Heart left ventricle (tissue), 13 donors: ENCODE results near the gene TMEM253.

Experiments
- POLR2A ChIP-seq, 2 donors: fragments of 450-650 bp; IDR thresholded peaks; one replicate each; pipeline ENCODE4 v1.6.1; 2017; ENCODE audit warnings: antibody characterized with exemption in 2 of 2, mild to moderate bottlenecking in 2 of 2, moderate library complexity in 2 of 2
- TF ChIP-seq, protein P1 (sequence below), 12 donors: fragments of 200-600 bp; sonication (generic) in 4 of 12; IDR thresholded peaks; one replicate each; pipeline versions ENCODE4 v1.5.0 to v1.8.0; 2018 to 2022; ENCODE audit warnings: antibody characterized with exemption in 12 of 12, mild to moderate bottlenecking in 5 of 12
- donor health status: ischemic (EF 13 %, LVEDD 7.1; RV severe dilation, severe dysfunction).
- donor health status: DM: no; HTN: yes; CAD: no.
- donor health status: DM: no; HTN: no; CAD: no.
- donor health status: ischemic (EF 25% LVEDD 6.9; RV normal size, moderate dysfunction).
- donor health status: ischemic (EF 25% LVEDD 5.7; RV mildly dilated, moderate dysfunction).
- donor health status: ischemic (EF 35%, LVEDD 5.7; RV mildly dilated, moderate dysfunction).
- donor health status: nonischemic (EF 11% LVEDD 7.7; RV severe dilation, severe dysfunction).
- donor health status: DM: yes; HTN: yes; CAD: no.
- donor health status: PGD.
- donor health status: ischemic (EF 29% LVEDD 5.4; RV normal size, mild dysfunction).
- donor health status: nonischemic (EF 23%, LVEDD 6.1; RV moderate dilation, normal function).

GRCh38 chr14:21113369-21113768, 12.5 kb downstream of the TMEM253 start:
- no peak for TF ChIP-seq POLR2A (IDR thresholded peaks at IDR 0.05)
- TF ChIP-seq, protein P1, sequence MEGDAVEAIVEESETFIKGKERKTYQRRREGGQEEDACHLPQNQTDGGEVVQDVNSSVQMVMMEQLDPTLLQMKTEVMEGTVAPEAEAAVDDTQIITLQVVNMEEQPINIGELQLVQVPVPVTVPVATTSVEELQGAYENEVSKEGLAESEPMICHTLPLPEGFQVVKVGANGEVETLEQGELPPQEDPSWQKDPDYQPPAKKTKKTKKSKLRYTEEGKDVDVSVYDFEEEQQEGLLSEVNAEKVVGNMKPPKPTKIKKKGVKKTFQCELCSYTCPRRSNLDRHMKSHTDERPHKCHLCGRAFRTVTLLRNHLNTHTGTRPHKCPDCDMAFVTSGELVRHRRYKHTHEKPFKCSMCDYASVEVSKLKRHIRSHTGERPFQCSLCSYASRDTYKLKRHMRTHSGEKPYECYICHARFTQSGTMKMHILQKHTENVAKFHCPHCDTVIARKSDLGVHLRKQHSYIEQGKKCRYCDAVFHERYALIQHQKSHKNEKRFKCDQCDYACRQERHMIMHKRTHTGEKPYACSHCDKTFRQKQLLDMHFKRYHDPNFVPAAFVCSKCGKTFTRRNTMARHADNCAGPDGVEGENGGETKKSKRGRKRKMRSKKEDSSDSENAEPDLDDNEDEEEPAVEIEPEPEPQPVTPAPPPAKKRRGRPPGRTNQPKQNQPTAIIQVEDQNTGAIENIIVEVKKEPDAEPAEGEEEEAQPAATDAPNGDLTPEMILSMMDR (IDR thresholded peaks at IDR 0.05) = no peak
